HS-27A (cell line): ENCODE measurements around the gene CARMIL3.

Source experiments
- DNase-seq: peaks from one replicate; pipeline ENCODE4 v3.0.0-alpha.2; 2012; ENCODE audit warnings: low read depth, missing footprints

CARMIL3 gene

DNA sequence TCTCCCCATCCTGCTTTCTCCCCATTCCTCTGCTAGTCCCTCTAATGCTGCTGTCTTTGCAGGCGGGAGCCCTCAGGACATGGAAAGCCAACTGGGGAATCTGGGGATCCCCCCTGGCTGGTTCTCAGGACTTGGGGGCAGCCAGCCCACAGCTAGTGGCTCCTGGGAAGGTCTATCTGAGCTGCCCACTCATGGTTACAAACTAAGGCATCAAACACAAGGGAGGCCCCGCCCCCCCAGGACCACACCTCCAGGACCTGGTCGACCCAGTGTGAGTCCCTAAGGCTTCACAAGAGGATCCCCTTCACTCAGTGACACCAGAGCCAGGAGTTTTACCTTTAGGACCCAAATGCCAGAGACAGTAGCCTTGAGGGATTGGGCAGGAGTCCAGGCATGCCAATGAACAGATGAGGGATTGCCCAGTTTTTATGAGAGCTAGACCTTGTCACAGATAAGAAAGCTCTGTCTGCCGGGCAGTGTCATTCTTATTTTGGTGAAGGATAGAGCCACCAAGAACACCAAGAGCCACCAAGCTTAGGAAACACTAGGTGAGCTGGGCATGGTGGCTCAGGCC lies 11.5 kb downstream of the CARMIL3 start:
- no peak for DNase-seq

- DNase-seq, result no peak
These were observed 12.4 kb downstream of the CARMIL3 start for GRCh38 chr14:24064091-24064795.

- no peak for DNase-seq
These were observed 13.0 kb downstream of the CARMIL3 start for GRCh38 chr14:24064856-24065255.

GRCh38 chr14:24065408-24065807 lies 13.6 kb downstream of the CARMIL3 start:
- DNase-seq, result no peak

DNA sequence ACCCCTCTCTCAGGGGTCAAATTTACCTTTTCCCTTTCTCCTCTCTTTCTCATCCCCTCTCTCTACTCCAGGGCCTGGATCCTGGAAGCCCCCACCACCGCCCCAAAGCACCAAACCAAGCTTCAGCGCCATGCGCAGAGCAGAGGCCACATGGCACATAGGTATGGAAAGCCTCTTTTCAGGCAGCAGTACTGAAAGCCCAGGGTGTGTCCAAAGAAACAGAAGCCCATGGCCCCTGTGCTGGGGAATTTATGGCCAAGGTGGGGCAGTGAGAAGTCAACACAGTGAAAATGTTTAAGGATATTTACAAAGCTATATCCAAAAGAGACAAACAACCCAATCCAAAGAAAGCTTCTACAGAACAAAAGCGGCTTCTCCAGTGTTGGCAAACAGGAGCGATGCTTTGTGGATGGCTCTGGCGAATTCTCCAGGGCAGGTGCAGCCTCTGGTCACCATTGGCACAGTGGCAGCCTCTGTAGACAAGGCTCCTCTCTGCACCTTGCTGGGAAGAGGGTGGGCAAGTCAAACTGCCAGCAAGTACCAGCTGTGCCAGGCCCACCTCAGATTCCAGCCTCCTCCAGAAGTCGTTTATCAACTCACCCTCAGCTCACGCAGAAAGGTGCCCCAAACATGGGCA lies 14.8 kb downstream of the CARMIL3 start:
- no peak for DNase-seq

- DNase-seq, result no peak
These were observed 15.6 kb downstream of the CARMIL3 start for GRCh38 chr14:24067133-24068082.

DNA sequence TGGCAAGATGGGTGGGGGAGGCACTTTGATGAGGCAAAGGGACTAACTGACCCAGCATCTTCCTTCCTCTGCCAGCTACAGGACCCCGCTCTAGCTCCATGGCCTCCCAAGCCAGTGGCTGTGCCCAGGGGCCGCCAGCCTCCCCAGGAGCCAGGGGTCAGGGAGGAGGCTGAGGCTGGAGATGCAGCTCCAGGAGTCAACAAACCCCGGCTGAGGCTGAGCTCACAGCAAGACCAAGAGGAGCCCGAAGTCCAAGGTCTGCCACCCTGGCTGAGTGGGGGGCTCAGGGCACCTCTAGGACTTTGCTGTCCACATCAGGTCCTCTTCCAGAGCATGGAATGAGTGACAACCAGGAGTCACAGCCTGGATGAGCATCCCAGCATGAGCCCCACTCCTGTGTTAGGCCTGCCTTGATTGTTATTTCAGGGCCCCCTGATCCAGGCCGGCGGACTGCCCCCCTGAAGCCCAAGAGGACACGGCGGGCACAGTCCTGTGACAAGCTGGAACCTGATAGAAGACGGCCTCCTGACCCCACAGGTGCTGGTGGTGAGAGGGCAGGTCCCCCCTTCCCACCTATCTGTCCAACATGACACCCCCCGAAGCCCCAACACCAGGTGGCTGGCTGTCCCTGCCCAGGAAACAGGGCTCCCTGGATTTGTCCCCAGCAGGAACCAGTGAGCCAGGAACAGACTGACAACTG lies 17.1 kb downstream of the CARMIL3 start:
- no peak for DNase-seq

DNA sequence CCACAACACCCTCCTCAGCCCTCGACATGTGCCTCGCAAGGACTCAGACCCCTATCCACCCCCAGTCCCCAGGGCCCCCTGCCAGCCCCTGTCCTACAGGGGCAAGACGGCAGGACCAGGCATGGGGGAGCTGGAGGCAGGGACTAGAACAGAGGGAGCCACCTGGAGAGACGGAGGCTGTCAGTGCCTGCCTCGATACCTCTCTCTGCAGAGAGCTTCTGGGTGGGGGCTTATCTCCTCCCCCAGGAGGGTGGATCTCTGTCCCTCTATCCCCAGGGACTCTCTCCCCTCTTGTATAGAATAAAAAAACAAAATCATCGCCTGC lies 17.6 kb downstream of the CARMIL3 start:
- no peak for DNase-seq

DNA sequence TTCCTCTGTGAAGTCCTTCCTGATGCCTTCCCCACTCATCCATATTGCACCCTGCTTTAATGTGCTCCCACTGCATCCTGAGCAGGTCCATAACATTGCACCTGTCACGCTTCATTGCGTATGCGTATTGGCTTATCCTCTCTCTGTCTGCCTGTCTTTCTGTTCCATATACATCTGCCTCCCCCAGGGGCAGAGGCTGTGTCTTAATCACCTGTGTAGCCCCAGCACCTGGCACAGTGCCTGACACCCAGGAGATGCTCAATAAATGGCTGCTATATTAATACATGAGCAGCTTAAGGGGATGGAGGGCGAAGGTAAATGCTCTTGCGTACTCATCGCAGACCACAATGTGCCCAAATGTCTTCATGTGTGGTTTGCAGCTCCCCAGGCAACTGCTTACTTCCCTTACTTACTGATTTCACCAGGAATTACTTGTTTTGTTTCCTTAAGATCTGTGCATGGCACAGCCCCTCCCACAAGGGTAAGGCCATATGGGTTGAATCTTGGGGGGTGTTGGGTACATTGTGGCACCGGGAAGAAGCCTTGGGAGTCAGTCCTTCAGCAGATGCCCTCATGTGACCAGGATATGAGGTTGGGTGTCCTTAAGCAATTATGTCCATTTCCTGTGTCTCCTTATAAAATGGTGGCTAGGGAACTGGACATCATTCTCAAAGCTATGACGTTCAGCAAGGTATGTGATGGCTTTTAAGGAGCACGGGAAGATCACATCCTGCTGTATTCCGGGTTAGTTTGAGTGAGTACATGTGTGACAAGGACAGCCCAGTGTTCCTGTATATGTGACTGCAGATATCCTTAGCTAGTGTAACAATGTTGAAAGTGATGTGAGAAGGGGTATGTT lies 18.7 kb downstream of the CARMIL3 start:
- no peak for DNase-seq

DNA sequence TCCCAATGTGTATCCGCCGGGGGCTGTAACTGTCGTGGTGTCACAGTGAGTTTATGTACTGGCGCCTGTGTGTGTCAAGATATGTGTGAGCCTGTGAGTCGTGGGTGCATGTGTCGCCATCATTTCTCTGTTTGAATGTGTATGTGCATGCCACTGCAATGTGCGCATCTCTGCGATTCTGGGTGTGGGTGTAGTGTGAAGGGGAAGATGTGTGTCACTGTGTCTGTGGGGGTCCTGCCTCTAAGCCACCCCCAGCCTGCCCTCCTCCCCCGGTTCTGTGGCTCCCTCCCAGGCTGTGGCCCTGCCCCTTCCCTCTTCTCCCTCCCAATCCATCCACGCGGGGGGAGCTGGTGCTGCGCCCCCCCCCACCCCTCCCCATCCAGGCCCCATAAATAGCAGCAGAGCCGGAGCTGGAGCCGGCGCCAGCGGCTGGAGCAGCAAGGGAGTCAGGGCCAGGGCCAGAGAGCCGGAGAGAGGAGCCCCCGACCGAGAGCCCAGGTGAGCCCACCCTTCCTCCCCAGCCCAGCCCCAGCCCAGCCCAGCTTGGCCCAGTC lies 19.4 kb downstream of the CARMIL3 start, which contains the start of gene CPNE6:
CPNE6 (plus strand) TSS at position 419 of the 554 bp plus-strand sequence. CDS start 1,375 bp downstream, outside the sequence.
- no peak for DNase-seq

DNA sequence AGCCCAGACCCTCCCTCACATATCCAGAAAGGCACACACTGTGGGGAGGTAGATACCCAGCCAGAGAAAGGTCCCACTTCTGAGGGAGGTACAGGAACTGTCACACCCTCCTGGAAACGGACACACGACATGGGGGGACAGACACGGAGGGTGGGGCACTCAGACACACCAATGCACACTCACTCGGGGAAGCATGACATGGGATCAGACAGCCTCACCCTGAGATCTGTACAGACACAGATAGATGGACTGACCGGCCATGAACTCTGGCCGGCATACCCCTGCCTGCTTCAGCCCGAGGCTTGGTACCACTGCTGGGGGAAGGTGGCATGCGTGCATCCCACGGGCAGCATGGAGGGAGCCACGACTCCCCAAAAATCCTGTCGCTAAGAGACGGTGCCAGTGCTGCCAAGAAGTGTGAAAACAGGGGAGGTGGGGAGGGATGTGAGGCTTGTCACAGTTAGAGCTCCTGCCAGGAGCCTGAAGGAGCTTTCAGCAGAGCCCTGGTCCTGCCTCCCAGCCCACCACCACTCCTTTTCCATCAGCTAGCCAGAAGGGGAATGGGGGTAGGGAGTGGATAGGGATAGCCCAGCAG lies 20.1 kb downstream of the CARMIL3 start:
- DNase-seq, result no peak

DNA sequence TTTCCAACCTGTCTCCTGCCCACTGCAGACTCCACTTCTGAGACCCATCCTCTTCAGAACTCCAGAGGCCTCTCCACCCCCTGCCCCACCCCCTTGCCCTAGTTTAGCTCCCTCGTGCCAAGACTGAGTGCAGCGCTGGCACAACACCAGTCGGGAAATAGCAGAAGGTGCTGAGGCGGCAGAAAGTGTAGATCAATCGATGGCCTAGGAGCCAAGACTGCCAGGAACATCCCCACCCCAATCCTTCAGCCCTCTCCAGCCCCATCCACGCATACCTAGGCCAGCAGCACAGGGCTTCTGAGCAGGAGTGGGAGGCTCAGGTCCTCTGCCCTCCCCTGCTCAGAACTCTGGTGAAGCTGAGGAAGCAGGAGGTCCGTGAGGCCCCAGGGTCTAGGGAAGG lies 20.6 kb downstream of the CARMIL3 start:
- DNase-seq, result no peak

DNA sequence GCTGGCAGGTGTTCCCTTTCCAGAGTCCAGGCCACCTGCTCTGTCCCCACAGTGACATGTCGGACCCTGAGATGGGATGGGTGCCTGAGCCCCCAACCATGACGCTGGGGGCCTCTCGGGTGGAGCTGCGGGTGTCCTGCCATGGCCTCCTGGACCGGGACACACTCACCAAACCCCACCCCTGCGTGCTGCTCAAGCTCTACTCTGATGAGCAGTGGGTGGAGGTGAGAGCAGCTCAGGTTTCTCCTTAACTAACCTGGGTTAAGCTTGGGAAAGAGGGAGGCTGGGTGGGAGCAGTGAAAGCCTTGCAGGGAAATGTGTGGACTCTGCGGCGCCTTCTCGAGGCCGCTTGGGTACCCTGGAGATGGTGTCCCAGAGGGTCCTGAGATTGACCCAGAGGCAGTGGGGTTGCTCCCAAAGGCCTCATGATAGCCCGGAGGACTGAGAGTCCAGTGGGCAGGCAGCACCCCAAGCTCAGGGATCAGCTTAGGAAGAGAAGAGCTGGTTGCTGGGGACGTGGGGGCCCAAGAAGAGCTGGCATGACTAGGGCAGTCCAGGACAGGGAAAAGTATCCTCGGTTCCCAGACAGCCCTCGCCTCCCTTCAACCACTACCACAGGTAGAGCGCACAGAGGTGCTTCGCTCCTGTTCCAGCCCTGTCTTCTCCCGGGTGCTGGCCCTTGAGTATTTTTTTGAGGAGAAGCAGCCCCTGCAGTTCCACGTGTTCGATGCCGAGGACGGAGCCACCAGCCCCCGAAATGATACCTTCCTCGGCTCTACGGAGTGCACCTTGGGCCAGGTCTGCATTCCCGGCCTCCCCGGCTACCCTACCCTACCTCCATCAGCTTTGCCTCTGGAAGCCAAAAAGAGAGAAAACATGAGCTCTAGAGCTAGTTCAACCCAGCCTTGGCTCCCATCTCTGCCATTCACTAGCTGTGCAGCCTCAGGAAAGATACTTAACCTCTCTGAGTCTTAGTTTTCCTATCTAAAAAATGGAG lies 21.4 kb downstream of the CARMIL3 start:
- DNase-seq, result no peak

DNA sequence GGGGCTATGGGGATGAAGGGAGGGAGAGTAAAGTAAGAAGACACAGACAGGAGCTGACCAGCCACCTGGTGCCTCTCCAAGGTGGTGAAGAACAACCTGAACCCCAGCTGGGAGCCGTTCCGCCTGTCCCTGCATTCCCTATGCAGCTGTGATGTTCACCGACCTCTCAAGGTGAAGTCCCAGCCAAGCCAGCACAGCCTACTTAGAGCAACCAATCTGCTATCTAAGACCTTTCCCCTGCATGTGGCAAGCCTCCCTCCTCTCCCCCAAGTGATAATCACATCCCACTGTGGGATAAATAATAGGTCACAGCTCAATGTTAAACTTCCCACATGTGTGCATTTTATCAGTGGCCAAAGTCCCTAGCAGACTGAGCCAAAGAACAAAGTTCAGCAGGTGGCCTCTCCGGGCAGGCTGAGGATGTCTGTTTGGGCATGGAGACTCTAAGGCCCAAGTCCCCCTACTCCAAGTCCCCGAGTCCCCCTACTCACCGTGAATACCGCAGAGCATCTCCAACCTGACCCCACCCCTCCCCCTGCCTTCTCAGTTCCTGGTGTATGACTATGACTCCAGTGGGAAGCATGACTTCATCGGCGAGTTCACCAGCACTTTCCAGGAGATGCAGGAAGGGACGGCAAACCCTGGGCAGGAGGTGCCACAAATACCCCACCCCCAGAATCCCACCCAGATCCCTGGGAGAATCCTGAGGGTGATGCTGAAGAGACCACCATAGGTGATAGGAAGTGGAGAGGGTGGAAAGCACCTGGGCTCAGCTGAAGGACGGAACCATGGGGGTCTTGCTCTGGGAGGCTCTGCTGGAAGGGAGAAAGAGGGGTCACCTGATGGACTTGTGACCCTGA lies 23.0 kb downstream of the CARMIL3 start:
- no peak for DNase-seq

- DNase-seq, result no peak
These were observed 23.9 kb downstream of the CARMIL3 start for GRCh38 chr14:24075485-24076301.

GRCh38 chr14:24076302-24076601 lies 24.4 kb downstream of the CARMIL3 start:
- DNase-seq, result no peak

DNA sequence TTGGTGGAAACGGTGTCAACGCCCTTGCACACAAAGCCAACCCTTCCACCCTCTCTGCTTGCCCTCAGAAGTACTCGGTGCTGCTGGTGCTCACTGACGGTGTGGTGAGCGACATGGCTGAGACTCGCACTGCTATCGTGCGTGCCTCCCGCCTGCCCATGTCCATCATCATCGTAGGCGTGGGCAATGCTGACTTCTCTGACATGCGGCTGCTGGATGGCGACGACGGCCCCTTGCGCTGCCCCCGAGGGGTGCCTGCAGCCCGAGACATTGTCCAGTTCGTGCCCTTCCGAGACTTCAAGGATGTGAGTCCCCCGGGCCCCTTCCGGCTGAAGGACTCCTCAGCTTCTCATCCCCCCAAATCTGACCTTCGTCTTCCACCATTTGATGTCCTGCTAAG lies 25.3 kb downstream of the CARMIL3 start:
- no peak for DNase-seq
